Neural cell (in vitro differentiated cells): ENCODE results near the gene DNAJC12.

Experiments
- CTCF ChIP-seq: fragments of 450-650 bp; IDR thresholded peaks from 2 replicates; pipeline ENCODE4 v1.5.1; 2014; ENCODE audit warnings: antibody characterized with exemption, mild to moderate bottlenecking, moderate library complexity; ENCODE audit not compliant: poor library complexity, severe bottlenecking
- MXI1 ChIP-seq: fragments of 450-650 bp; conservative IDR thresholded peaks from 2 replicates; pipeline ENCODE4 v1.6.1; 2014; ENCODE audit warnings: antibody characterized with exemption, mild to moderate bottlenecking; ENCODE audit not compliant: poor library complexity, severe bottlenecking
- REST ChIP-seq: IDR thresholded peaks from 2 replicates; pipeline ENCODE4 v1.6.1; 2012; ENCODE audit warnings: borderline replicate concordance

- TF ChIP-seq CTCF (no peak), REST (no peak), MXI1 (no peak)
Observed at GRCh38 chr10:67853512-67853911, 15.5 kb upstream of the DNAJC12 start.
